Neural progenitor cell (in vitro differentiated cells): ENCODE data around the gene MR1.

Experiments used
- CTCF ChIP-seq: fragments of 200-600 bp; sonication (generic); IDR thresholded peaks from 2 replicates; pipeline ENCODE4 v1.5.1; 2017; ENCODE audit warnings: antibody characterized with exemption, mild to moderate bottlenecking
- EZH2 ChIP-seq: fragments of 200-600 bp; sonication (generic); IDR thresholded peaks from 2 replicates; pipeline ENCODE4 v1.6.1; 2017; ENCODE audit warnings: antibody characterized with exemption, mild to moderate bottlenecking, moderate library complexity

- TF ChIP-seq CTCF = no peak
- TF ChIP-seq EZH2 = no peak
Measured at GRCh38 chr1:181097242-181097641, 63.5 kb downstream of the MR1 start.
